ENCODE results near the gene TUFT1.

DNA sequence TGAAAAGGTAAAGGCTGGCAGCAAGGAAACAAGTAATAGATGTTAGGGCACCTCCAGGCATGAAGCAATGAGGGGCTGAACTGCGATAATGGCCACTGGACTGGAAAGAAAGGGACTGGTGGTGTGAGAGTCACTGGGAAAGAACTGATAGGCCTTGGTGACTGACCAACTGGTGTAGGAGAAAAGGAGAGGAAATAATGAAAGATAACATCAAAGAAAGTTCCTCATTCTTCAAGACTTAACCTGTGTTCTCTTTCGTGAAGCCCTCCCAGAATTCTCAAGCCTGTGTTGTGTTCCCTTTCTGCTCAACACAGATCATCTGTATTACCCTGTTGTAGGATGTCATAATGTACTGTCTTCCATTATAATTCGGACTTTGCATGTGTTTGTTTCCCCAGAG lies 50.9 kb downstream of the TUFT1 start:
- TF ChIP-seq, protein P1, sequence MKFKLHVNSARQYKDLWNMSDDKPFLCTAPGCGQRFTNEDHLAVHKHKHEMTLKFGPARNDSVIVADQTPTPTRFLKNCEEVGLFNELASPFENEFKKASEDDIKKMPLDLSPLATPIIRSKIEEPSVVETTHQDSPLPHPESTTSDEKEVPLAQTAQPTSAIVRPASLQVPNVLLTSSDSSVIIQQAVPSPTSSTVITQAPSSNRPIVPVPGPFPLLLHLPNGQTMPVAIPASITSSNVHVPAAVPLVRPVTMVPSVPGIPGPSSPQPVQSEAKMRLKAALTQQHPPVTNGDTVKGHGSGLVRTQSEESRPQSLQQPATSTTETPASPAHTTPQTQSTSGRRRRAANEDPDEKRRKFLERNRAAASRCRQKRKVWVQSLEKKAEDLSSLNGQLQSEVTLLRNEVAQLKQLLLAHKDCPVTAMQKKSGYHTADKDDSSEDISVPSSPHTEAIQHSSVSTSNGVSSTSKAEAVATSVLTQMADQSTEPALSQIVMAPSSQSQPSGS (CRISPR knock-in tag; IDR thresholded peaks at IDR 0.05) = no peak
- TF ChIP-seq, protein P2, sequence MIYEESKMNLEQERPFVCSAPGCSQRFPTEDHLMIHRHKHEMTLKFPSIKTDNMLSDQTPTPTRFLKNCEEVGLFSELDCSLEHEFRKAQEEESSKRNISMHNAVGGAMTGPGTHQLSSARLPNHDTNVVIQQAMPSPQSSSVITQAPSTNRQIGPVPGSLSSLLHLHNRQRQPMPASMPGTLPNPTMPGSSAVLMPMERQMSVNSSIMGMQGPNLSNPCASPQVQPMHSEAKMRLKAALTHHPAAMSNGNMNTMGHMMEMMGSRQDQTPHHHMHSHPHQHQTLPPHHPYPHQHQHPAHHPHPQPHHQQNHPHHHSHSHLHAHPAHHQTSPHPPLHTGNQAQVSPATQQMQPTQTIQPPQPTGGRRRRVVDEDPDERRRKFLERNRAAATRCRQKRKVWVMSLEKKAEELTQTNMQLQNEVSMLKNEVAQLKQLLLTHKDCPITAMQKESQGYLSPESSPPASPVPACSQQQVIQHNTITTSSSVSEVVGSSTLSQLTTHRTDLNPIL (CRISPR knock-in tag; IDR thresholded peaks at IDR 0.05) = no peak
- no peak for TF ChIP-seq TAL1 (IDR thresholded peaks at IDR 0.05)
- TF ChIP-seq, protein P3, sequence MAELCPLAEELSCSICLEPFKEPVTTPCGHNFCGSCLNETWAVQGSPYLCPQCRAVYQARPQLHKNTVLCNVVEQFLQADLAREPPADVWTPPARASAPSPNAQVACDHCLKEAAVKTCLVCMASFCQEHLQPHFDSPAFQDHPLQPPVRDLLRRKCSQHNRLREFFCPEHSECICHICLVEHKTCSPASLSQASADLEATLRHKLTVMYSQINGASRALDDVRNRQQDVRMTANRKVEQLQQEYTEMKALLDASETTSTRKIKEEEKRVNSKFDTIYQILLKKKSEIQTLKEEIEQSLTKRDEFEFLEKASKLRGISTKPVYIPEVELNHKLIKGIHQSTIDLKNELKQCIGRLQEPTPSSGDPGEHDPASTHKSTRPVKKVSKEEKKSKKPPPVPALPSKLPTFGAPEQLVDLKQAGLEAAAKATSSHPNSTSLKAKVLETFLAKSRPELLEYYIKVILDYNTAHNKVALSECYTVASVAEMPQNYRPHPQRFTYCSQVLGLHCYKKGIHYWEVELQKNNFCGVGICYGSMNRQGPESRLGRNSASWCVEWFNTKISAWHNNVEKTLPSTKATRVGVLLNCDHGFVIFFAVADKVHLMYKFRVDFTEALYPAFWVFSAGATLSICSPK (IDR thresholded peaks at IDR 0.05; ENCODE audit: borderline replicate concordance) = no peak
- TF ChIP-seq, protein P4, sequence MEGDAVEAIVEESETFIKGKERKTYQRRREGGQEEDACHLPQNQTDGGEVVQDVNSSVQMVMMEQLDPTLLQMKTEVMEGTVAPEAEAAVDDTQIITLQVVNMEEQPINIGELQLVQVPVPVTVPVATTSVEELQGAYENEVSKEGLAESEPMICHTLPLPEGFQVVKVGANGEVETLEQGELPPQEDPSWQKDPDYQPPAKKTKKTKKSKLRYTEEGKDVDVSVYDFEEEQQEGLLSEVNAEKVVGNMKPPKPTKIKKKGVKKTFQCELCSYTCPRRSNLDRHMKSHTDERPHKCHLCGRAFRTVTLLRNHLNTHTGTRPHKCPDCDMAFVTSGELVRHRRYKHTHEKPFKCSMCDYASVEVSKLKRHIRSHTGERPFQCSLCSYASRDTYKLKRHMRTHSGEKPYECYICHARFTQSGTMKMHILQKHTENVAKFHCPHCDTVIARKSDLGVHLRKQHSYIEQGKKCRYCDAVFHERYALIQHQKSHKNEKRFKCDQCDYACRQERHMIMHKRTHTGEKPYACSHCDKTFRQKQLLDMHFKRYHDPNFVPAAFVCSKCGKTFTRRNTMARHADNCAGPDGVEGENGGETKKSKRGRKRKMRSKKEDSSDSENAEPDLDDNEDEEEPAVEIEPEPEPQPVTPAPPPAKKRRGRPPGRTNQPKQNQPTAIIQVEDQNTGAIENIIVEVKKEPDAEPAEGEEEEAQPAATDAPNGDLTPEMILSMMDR (IDR thresholded peaks at IDR 0.05 in 2 of 3, conservative IDR thresholded peaks at IDR 0.05 in 1 of 3; ENCODE audit: insufficient read depth in 2 of 3, low read depth in 1 of 3, low read length in 3 of 3) = no peak
- TF ChIP-seq KDM1A (IDR thresholded peaks at IDR 0.05) = no peak
- no peak for TF ChIP-seq ZNF444 (CRISPR knock-in tag; IDR thresholded peaks at IDR 0.05)
- no peak for TF ChIP-seq NFE2L1 (tag; IDR thresholded peaks at IDR 0.05; ENCODE audit: borderline replicate concordance, low read depth)
- no peak for TF ChIP-seq STAT5A (IDR thresholded peaks at IDR 0.05; ENCODE audit: borderline replicate concordance, low read length)
- TF ChIP-seq HCFC1 (IDR thresholded peaks at IDR 0.05; ENCODE audit: low read depth, low read length) = no peak
- TF ChIP-seq MAFK (IDR thresholded peaks at IDR 0.05; ENCODE audit: low read length) = no peak
- TF ChIP-seq, protein P5, sequence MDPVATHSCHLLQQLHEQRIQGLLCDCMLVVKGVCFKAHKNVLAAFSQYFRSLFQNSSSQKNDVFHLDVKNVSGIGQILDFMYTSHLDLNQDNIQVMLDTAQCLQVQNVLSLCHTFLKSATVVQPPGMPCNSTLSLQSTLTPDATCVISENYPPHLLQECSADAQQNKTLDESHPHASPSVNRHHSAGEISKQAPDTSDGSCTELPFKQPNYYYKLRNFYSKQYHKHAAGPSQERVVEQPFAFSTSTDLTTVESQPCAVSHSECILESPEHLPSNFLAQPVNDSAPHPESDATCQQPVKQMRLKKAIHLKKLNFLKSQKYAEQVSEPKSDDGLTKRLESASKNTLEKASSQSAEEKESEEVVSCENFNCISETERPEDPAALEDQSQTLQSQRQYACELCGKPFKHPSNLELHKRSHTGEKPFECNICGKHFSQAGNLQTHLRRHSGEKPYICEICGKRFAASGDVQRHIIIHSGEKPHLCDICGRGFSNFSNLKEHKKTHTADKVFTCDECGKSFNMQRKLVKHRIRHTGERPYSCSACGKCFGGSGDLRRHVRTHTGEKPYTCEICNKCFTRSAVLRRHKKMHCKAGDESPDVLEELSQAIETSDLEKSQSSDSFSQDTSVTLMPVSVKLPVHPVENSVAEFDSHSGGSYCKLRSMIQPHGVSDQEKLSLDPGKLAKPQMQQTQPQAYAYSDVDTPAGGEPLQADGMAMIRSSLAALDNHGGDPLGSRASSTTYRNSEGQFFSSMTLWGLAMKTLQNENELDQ (CRISPR knock-in tag; IDR thresholded peaks at IDR 0.05; ENCODE audit: borderline replicate concordance) = no peak

Data from K562 (cell line).